ELF-1 (cell line): Measurements from ENCODE around the gene PROKR1.
"Not testable (repeated sequence)": the region's sequence is repeated elsewhere in the genome, so short reads cannot be mapped to it uniquely, and the experiment has no call there.

ENCODE experiments used
- DNase-seq: peaks from one replicate; pipeline ENCODE4 v3.0.0-alpha.2; 2016; ENCODE audit warnings: low read depth, low spot score

PROKR1 gene

DNA sequence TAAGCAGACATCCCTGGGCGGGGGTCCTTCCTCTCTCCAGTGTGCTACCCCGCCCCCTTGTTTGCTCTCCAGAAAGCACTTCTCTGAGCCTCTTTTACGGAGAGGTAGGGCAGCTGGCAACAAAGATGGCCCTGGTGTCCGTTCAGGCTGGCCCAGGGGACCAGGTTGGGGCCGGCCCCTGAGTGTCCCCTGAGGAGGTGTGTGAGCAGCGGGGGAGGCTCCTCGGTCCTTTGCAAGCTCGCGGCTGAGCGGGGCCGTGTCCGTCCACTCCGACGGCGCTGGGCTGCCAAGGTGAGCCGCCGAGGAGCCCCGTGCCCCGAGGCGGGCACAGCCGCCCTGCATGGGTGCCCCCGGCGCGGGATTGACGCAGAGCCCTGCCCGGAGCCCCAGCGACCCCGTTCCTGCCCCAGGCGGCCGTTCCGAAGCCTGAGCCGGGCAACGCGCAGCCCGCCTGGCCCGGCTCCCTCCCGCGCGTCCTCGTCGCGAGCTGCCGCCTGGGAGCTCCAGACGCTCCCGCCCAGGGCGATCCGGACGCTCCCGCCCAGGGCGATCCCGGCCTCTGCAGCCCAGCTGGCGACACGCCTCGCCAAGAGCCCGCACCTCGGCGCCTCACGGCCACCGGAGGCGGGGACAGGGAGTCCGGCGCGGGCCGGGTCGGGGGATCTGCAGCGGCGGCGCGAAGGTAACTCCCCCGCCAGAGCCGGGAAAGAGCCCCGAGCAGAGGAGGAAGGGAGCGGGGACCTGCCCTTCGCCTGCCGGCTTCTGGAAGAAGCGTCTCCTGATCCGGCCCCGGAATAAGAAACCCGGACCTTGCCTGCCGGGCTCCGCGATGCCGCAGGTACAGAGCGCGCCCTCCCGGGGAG, at the start of gene PROKR1:
TSS of gene PROKR1 (plus strand) at position 569 of the 863 bp plus-strand sequence. CDS start 2,243 bp downstream, outside the sequence.
- DNase-seq: peak; percentile 72

DNA sequence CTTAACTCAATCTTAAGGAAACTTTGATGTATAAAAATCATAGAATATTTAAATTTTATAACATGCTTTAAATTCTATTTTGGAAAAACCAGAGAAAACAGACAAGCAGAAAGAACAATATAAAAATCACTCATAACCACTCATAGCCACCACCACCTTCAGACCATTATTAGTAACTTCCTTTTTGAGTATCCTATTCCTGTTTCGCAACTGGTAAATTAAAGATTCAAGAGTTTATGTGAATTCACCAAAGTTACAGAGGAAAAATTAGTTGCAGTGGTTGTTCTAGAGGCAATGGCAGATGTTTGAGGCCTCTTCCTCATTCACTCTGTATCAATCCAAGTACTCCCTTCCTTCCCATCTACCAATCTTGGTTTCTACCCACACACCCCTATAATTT, 49.3 kb upstream of the PROKR1 start:
- DNase-seq: no peak

DNA sequence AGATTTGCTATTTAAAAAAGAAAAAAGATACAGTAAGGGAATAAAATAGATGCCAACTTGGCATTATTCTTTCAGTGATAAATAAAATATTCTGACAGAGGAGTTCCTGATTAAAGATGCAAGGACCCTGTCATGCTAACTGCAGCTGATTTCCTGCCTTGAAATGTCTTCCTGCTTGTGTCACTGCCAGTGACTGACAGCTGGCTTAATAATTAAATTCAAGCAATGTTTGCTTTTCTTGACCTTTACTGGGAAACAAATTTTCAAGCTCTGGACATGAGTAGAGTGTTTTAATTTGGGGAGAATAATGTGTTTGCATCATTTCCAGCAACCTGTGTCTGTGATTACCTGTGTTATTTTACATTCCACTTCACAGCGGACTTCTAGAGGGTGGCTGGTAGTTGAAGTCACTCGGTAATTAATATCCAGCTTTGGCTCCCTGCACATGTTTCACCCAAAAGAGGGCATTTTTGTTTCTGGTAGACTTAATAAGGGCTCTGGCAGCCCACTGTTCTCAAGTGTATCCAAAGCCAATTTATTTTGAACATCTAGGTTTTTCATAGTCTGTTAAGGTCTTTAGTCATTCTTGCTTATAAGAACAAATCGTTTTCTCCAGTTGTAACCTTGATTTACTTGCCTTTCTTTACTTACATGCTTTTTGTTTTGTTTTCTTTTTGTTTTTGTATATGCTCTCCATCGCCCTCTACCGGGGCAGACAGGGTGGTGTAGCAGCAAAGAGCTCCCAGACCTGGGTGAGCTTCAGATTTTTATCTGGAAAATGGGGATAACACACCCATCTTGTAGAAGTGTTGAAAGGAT, 48.5 kb upstream of the PROKR1 start:
- peak; percentile 56 for DNase-seq

- DNase-seq: not testable (repeated sequence)
These were observed 47.9 kb upstream of the PROKR1 start for GRCh38 chr2:68595493-68595785.

GRCh38 chr2:68600495-68600894, 42.9 kb upstream of the PROKR1 start:
- not testable (repeated sequence) for DNase-seq

DNA sequence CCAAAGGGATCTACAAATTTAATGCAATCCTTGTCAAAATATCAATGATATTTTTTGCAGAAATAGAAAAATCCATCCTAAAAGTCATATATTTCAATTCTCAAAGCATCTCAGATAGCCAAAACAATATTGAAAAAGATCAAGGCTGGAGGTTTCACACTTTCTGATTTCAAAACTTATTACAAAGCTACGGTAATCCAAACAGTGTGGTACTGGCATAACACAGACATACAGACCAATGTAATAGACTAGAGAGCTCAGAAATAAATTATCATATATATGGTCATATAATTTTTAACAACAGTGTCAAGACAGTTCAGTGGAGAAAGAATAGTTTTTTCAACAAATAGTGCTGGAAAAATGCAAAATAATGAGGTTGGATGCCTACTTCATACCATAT, 40.3 kb upstream of the PROKR1 start:
- DNase-seq: no peak

- DNase-seq: no peak
These were observed 39.3 kb upstream of the PROKR1 start for GRCh38 chr2:68604077-68604476.

DNA sequence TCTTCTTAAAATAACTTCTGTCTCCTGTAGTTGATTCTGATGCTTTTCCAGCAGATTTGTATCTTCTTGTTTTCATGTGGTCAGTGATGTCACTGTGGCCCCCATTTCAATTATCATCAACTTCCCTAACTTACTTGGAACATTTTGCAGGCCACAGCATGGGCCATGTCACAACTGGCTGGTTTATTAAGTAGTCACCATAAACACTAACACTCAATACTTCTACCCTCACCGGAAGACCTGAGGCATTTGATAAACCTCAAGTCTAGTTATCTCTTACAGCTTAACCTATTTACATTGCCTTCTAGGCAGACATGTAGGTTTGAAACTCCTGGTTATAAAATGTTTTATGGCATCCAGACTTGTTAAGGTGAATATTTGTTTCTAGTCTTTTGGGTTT, 37.4 kb upstream of the PROKR1 start:
- DNase-seq: no peak

DNA sequence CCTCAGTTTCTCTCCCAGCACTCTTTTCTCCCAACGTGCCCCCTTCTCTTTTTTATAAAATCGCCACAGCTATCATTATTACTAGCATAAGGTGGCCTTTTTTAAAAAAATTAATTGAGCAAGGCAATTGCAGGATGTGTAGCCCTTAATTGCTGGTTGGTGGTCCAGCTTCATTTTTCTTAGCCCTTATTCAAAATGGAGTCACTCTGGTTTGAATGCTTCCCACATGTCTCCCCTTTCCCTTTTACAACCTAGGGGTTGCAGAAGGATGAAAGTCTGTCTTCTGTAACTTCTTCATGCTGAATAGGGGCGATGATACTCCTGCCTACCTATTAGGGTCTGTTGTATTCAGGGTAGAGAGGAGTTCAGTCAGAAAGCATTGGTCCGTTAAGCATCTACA, 36.6 kb upstream of the PROKR1 start:
- DNase-seq: no peak

DNA sequence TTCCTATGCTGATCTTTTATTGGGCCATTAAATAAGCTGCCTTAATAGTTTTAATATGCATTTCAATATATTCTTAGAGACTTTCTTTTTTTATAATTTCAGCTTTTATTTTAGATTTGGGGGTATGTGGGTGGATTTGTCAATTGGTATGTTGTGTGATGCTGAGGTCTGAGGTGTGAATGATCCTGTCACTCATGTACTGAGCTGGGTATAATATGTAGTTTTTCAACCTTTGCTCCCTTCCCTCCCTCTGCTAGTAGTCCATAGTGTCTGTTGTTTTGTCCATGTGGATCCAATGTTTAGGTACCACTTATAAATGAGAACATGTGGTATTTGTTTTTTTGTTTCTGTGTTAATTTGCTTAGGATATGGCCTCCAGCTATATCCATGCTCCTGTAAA, 35.5 kb upstream of the PROKR1 start:
- DNase-seq: no peak

- no peak for DNase-seq
These were observed 30.4 kb upstream of the PROKR1 start for GRCh38 chr2:68612765-68613519.

- DNase-seq: no peak
These were observed 22.6 kb upstream of the PROKR1 start for GRCh38 chr2:68620772-68621171.

GRCh38 chr2:68623820-68624219, 19.6 kb upstream of the PROKR1 start:
- no peak for DNase-seq

GRCh38 chr2:68627615-68628014, 15.8 kb upstream of the PROKR1 start:
- no peak for DNase-seq

- no peak for DNase-seq
These were observed 11.4 kb upstream of the PROKR1 start for GRCh38 chr2:68632021-68632420.

- no peak for DNase-seq
These were observed 6.3 kb upstream of the PROKR1 start for GRCh38 chr2:68637047-68637446.

- DNase-seq: no peak
These were observed 601 bp downstream of the PROKR1 start for GRCh38 chr2:68643874-68644485.

GRCh38 chr2:68645523-68645922, 2.1 kb downstream of the PROKR1 start:
- no peak for DNase-seq

- DNase-seq: no peak
These were observed 2.9 kb downstream of the PROKR1 start for GRCh38 chr2:68646303-68646702.

- no peak for DNase-seq
These were observed 7.3 kb downstream of the PROKR1 start for GRCh38 chr2:68650645-68651044.

DNA sequence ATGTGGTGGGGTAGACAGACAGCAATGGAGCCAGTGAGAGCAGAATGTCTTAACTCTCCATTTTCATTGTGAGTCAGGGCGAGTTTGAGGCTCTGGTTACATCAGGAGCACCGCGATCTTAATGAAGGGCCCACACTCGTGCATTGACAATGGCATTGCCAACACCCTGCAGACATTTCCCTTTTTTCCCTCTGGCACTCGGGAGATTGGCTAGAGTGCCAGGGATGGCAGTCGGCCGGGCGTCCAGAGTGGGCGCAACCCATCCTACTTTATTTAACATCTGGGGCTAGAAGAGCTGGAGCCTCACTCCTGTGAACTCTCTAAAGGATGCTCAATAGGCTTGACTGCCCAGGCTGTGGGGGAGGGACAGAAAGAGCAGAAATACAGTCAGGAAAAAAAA, 9.7 kb downstream of the PROKR1 start:
- DNase-seq: no peak

GRCh38 chr2:68653538-68653982, 10.2 kb downstream of the PROKR1 start:
- no peak for DNase-seq
